Fibroblast of the aortic adventitia (primary cell): ENCODE results near the gene ISL2. TPM values are rescaled to one million over a fixed set of nuclear protein-coding genes. Genes with fewer than 3 reads are reported as not detected.
A peak's percentile ranks its signal among the peaks of the same experiment; 100 is the strongest.

Source experiments
- DNase-seq: peaks from one replicate; pipeline ENCODE4 v3.0.0-alpha.2; 2010; ENCODE audit warnings: low read depth
- H3K4me3 ChIP-seq: 2 replicates; pipeline ENCODE4 v1.5.1; 2011; ENCODE audit warnings: low read depth, mild to moderate bottlenecking, control low read depth, low read length, moderate library complexity
- CTCF ChIP-seq: IDR thresholded peaks from 2 replicates; pipeline ENCODE4 v1.5.1; 2011; ENCODE audit warnings: mild to moderate bottlenecking, low read length, control low read depth, inconsistent platforms; ENCODE audit not compliant: insufficient read depth
- total RNA-seq: library from RNA; depleted of rRNA; stranded (reverse); fragments of >200 nt; gene quantifications from 2 replicates; pipeline ENCODE4 v1.2.3, GENCODE V29; 2012; ENCODE audit warnings: low replicate concordance

The ISL2 gene
- total RNA-seq, 1 donor, result 0.45 TPM

- DNase-seq, result no peak
- no peak overlapping the region for H3K4me3 ChIP-seq
- no peak for TF ChIP-seq CTCF
Observed at GRCh38 chr15:76333720-76334437, 2.7 kb upstream of the ISL2 start.

- H3K4me3 ChIP-seq, result no peak overlapping the region
- TF ChIP-seq CTCF, result no peak
- no peak for DNase-seq
Observed at GRCh38 chr15:76334438-76335306, 1.9 kb upstream of the ISL2 start.

GRCh38 chr15:76335307-76336253, 993 bp upstream of the ISL2 start:
- no peak for TF ChIP-seq CTCF
- DNase-seq, result no peak
- H3K4me3 ChIP-seq, result peak overlapping the region; percentile 44

- H3K4me3 ChIP-seq, result peak overlapping the region; percentile 42
- TF ChIP-seq CTCF, result no peak
- DNase-seq, result peak; percentile 26
Observed at GRCh38 chr15:76337059-76337695, 604 bp downstream of the ISL2 start.

GRCh38 chr15:76337696-76338485, 1.3 kb downstream of the ISL2 start:
- no peak for DNase-seq
- peak overlapping the region; percentile 37 for H3K4me3 ChIP-seq
- no peak for TF ChIP-seq CTCF
